HEK293 (cell line): ENCODE measurements around the gene CARS1.
A peak's percentile ranks its signal among the peaks of the same experiment; 100 is the strongest.
"Not testable (repeated sequence)": the region's sequence is repeated elsewhere in the genome, so short reads cannot be mapped to it uniquely, and the experiment has no call there.

Experiments
- CTCF ChIA-PET: fragments of 350-600 bp; formaldehyde crosslinking; extraction: SDS; loops from one replicate; lab custom pipeline; 2021; ENCODE audit warnings: antibody characterized with exemption; lab: Yijun Ruan, JAX
- POLR2A ChIA-PET: fragments of 300-600 bp; formaldehyde crosslinking; extraction: SDS; loops from one replicate; lab custom pipeline; 2020; ENCODE audit warnings: antibody characterized with exemption, inconsistent platforms; lab: Yijun Ruan, JAX
- H3K27ac ChIP-seq: fragments of 200-500 bp; sonication (Bioruptor generic); 2 replicates; pipeline ENCODE4 v1.5.1; 2014; ENCODE audit warnings: low read depth, low read length, control low read depth, inconsistent platforms; ENCODE audit errors: extremely low read depth
- H3K36me3 ChIP-seq, 2 experiments: fragments of 200-500 bp in 1 of 2; sonication (Bioruptor generic) in 1 of 2; 1 replicate in 1 of 2; 2 replicates in 1 of 2; pipeline ENCODE4 v1.5.1; 2014 to 2017; ENCODE audit warnings: inconsistent platforms in 2 of 2, low read length in 2 of 2; ENCODE audit not compliant: control insufficient read depth in 2 of 2, insufficient read depth in 1 of 2
- H3K4me1 ChIP-seq: fragments of 200-500 bp; sonication (Bioruptor generic); 2 replicates; pipeline ENCODE4 v1.5.1; 2014; ENCODE audit warnings: mild to moderate bottlenecking, low read length, inconsistent platforms; ENCODE audit not compliant: control insufficient read depth, insufficient read depth
- H3K4me3 ChIP-seq: 2 replicates; pipeline ENCODE4 v1.5.1; 2011; ENCODE audit warnings: low read depth, mild to moderate bottlenecking, control low read depth, low read length, moderate library complexity
- H3K9me3 ChIP-seq: fragments of 200-500 bp; sonication (Bioruptor generic); 2 replicates; pipeline ENCODE4 v1.5.1; 2014; ENCODE audit warnings: low read depth, low read length, inconsistent platforms; ENCODE audit not compliant: control insufficient read depth, insufficient read depth
- SETDB1 ChIP-seq: IDR thresholded peaks from one replicate; pipeline ENCODE4 v1.6.1; 2017; ENCODE audit warnings: mild to moderate bottlenecking, low read length, moderate library complexity, mixed read lengths; ENCODE audit not compliant: insufficient read length
- ZBTB49 ChIP-seq: fragments of 450-650 bp; formaldehyde crosslinking; IDR thresholded peaks from 2 replicates; pipeline ENCODE4 v1.5.1; 2016; ENCODE audit warnings: missing biosample characterization, missing genetic modification characterization, low read depth
- ZFP41 ChIP-seq: fragments of 450-650 bp; formaldehyde crosslinking; IDR thresholded peaks from 2 replicates; pipeline ENCODE4 v1.5.1; 2016; ENCODE audit warnings: missing biosample characterization, missing genetic modification characterization, borderline replicate concordance
- ZNF114 ChIP-seq: fragments of 450-650 bp; formaldehyde crosslinking; IDR thresholded peaks from 2 replicates; pipeline ENCODE4 v1.5.0; 2017; ENCODE audit warnings: missing biosample characterization, missing genetic modification characterization
- ZNF274 ChIP-seq, 2 experiments: fragments of 200-500 bp in 1 of 2; fragments of 450-650 bp in 1 of 2; sonication (Bioruptor generic) in 1 of 2; formaldehyde crosslinking in 1 of 2; IDR thresholded peaks; 2 replicates each; pipeline versions ENCODE4 v1.5.1 to v1.6.1; 2014 to 2016; ENCODE audit warnings: borderline replicate concordance in 1 of 2, inconsistent platforms in 1 of 2, low read length in 1 of 2, missing biosample characterization in 1 of 2, missing genetic modification characterization in 1 of 2
- ZNF366 ChIP-seq: fragments of 450-650 bp; formaldehyde crosslinking; conservative IDR thresholded peaks from 2 replicates; pipeline ENCODE4 v1.5.1; 2016; ENCODE audit warnings: missing biosample characterization, missing genetic modification characterization
- ZNF585B ChIP-seq: fragments of 450-650 bp; formaldehyde crosslinking; IDR thresholded peaks from 2 replicates; pipeline ENCODE4 v1.5.1; 2016; ENCODE audit warnings: missing biosample characterization, missing genetic modification characterization

The CARS1 gene

GRCh38 chr11:3069425-3069824, 12.2 kb upstream of the CARS1 start:
- Histone ChIP-seq H3K9me3 (no peaks in the 10 kb centered on the region), H3K4me1 (no peaks in the 10 kb centered on the region), H3K4me3 (no peak overlapping the region), H3K27ac (no peak overlapping the region), H3K36me3 (no peaks in the 10 kb centered on the region)
- ChIA-PET POLR2A (no interaction called here), CTCF (interaction anchor here (1.0 to 3.0 kb wide), 2 partner anchors 22 to 32 kb away, joined by 4 to 11 read pairs; no protein-coding TSS in a partner anchor)
- TF ChIP-seq ZNF585B (no peak), ZNF366 (peak; percentile 28; the same call in 1 of the 2 replicates)

GRCh38 chr11:3066308-3066707, 9.1 kb upstream of the CARS1 start:
- H3K4me3 ChIP-seq, H3K27ac ChIP-seq, H3K4me1 ChIP-seq, H3K36me3 ChIP-seq, POLR2A ChIA-PET, H3K9me3 ChIP-seq: not testable (repeated sequence)
- CTCF ChIA-PET = interaction anchor here (0.6 to 1.2 kb wide), 4 partner anchors 9 to 534 kb away, joined by 3 to 6 read pairs (median 5); no protein-coding TSS in a partner anchor

- H3K9me3 ChIP-seq, CTCF ChIA-PET, H3K36me3 ChIP-seq, H3K4me3 ChIP-seq, H3K27ac ChIP-seq, H3K4me1 ChIP-seq, POLR2A ChIA-PET: not testable (repeated sequence)
- peak; percentile 30 for TF ChIP-seq SETDB1
Observed at GRCh38 chr11:3064709-3065108, 7.5 kb upstream of the CARS1 start.

- POLR2A ChIA-PET, H3K27ac ChIP-seq, H3K36me3 ChIP-seq, H3K4me1 ChIP-seq, H3K4me3 ChIP-seq, H3K9me3 ChIP-seq: not testable (repeated sequence)
- CTCF ChIA-PET = interaction anchor here (0.6 kb wide), 1 partner anchor 8 kb away, joined by 4 read pairs; no protein-coding TSS in a partner anchor
Observed at GRCh38 chr11:3063876-3064275, 6.7 kb upstream of the CARS1 start.

GRCh38 chr11:3063432-3063831, 6.2 kb upstream of the CARS1 start:
- H3K9me3 ChIP-seq, H3K27ac ChIP-seq, POLR2A ChIA-PET, H3K4me1 ChIP-seq, H3K36me3 ChIP-seq, H3K4me3 ChIP-seq: not testable (repeated sequence)
- CTCF ChIA-PET = interaction anchor here (0.6 kb wide), 1 partner anchor 403 kb away, joined by 3 read pairs; no protein-coding TSS in a partner anchor

- H3K4me1 ChIP-seq = no peaks in the 10 kb centered on the region
- no peak overlapping the region for H3K27ac ChIP-seq
- H3K9me3 ChIP-seq = no peaks in the 10 kb centered on the region
- POLR2A ChIA-PET = interaction anchor here (0.6 kb wide), 1 partner anchor 812 kb away, joined by 4 read pairs; no protein-coding TSS in a partner anchor
- CTCF ChIA-PET = interaction anchor here (1.0 kb wide), 1 partner anchor 31 kb away, joined by 3 read pairs; no protein-coding TSS in a partner anchor
- no peaks in the 10 kb centered on the region for H3K36me3 ChIP-seq
- TF ChIP-seq ZNF274 (IDR thresholded peaks at IDR 0.05; ENCODE audit: low read length) = no peak
- no peak for TF ChIP-seq ZNF274 (tag by site-specific recombination; IDR thresholded peaks at IDR 0.05; ENCODE audit: borderline replicate concordance)
- no peak for TF ChIP-seq ZBTB49 (tag by site-specific recombination)
- no peak for TF ChIP-seq ZNF114 (tag by site-specific recombination)
- TF ChIP-seq ZFP41 (tag by site-specific recombination) = no peak
- no peak overlapping the region for H3K4me3 ChIP-seq
Observed at GRCh38 chr11:3060436-3061025, 3.3 kb upstream of the CARS1 start.
